GM18502 (cell line): ENCODE results near the gene GTPBP1.

Experiments used
- ATAC-seq: cut with Tn5 transposase; IDR thresholded peaks from one replicate; pipeline ENCODE4 v1.9.1; 2021; ENCODE audit warnings: mild to moderate bottlenecking; ENCODE audit not compliant: unreplicated experiment, poor library complexity

Gene GTPBP1

DNA sequence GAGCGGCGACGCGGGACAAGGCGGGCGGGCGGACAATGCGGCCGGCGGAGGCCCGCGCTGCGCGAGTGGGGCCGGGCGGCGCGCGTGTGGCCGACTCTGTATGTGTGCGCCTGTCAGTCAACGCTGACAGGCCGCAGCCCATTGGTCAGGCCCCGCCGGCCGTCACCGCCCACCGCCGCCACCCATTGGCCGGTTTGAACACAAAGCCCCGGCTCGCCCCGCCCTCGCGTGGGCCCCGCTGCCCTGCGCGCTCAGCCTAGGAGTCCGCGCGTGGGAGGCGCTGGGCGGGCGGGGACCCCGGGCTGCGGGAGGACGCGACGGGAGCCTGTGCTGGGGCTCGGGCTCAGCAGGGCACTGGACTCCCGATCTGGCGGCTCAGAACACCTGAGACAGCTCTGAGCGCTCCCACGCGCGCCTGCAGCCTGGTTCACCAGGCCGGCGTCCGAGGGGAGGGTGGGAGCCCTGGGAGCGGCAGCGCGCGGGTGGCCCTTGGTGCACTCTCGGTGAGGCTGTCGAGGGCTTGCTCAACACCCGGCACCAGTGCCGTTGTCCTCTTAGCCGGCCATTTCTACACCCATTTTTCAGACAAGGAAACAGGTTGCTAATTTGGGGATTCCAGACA, 50.3 kb downstream of the GTPBP1 start, which contains the start of gene SUN2:
Gene SUN2, minus strand, starts transcription at position 88 of the 622 bp plus-strand sequence. CDS start 3,370 bp downstream, outside the sequence.
- ATAC-seq: peak; percentile 65

DNA sequence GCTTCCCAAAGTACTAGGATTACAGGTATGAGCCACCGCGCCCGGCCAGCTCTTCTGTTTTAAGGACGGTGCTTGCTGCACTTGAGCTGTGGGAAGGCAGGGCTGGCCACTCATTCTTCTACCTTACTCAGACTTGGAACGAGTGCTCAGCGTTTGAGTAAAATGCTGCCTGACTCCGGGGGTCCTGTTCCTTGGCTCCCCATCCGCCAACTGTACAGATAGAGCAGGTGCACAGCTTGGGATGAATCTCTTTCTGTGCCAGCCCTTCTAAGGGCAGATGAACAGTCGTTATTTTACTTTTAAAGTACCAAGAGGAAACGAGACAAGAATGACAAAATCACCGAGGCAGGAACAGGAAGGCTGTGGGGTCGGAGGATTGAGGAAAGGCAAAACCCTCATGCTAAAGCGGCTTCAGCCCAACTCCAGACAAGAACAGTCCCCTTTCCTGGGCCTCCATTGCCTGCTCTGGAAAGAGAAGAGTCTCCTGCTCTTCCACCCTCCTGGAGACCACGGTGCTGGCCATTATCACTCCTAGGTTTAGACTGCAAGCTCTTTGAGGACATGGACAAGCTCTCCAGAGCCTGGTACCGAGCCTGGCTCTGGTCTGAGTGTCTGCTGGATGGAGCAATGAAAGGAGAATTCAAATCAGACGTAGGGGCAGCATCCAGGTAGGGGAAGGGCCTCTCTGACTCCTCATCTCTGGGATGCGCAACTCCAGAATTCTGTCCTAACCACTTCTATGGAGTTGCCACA, 51.1 kb downstream of the GTPBP1 start:
- ATAC-seq: no peak

DNA sequence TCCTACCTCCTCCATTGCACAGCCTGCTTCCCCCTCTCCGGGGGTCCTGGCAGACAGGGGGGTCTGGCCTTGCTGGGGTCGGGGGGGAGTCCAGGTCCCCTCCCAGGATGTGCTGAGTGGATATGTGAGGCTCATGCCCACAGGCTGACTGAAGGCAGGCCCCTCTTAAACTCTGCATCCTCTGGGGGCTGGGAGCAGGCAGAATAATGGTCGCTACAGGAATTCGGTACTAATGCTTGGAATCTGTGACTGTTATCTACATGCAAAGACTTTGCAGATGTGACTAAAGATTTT, 51.7 kb downstream of the GTPBP1 start:
- no peak for ATAC-seq

DNA sequence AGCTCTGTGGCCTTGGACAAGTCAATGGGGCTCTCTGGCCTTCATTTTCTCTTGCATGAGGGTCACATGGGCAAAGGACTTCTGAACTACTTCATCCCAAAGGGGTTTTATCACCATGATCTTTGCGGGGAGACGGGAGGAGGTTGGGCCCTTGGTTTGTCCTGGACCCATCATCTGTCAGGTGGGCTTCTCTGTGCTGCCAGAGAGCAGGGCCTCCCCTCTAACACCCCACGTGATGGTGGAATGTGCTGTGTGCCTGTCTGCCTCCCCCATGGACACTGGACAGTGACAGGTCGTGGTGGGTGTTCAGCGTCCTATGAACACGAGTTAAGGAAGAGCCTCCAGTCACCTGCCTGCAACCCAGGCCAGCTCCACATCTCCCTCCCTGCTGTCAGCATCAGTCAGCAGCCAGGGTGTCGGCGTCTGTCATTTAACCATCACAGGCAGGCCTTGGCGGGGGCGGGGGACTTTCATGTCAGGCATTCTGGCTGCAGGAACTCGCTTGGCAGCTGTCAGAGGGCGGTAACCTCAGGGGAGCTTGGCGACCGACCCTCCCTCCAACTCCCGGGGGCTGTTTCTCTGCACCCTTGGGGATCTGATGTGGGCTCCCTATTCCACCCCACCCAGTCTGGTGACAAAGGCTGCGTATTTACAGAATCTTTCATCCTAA, 52.7 kb downstream of the GTPBP1 start:
- ATAC-seq: no peak

DNA sequence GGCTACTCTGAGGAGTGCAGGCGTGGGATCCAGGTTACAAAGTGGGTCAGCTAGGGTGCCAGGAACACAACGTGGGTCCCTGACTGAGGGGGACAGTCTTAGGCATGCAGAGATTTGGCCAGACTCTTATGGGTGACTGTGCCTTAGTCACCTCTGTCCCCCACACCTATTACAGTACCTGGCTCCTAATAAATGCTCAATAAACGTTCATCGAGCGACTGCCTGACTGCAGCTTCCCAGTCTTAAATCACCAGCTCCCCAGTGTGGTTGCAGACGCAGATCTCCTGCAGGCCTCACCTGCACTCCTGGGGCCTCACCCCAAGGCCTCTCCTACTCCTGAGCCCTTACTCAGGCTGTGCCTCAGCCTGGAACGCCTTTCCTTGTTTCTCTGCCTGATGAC, 53.3 kb downstream of the GTPBP1 start:
- no peak for ATAC-seq

DNA sequence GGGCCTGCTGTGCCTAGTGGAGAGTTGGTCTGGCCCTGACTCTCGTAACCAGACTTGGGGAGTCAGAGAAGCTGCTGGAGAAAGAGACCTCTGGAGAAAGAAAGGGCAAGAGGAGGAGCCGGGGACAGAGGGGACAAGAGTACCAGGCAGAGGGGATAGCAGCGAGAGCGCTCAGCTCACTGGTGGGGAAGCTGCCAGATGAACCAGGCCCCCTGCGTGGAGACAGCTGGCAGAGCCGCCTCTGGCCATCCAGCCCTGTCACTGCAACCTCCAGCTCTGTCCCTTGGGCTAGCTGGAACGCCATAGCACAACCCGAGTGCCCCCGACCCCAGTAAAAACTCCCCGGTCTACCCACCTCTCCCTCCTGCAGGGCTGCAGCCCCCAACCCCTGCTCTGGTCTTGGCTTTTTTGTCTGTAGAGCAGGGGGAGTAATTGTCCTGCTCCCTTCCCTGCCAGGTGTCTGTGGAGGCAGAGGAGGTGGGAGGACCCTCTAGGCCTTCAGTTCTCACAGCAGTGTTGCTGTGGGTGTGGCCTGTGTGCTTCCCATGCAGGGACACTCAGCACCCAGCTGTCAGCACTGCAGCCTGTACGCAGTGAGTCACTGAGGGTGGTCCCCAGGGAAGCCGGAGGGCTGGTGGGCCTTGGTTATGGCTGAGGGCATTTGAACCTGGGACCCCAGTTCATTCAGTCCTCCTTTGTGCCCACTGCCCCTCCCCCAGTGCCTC, 54.9 kb downstream of the GTPBP1 start:
- ATAC-seq: no peak

DNA sequence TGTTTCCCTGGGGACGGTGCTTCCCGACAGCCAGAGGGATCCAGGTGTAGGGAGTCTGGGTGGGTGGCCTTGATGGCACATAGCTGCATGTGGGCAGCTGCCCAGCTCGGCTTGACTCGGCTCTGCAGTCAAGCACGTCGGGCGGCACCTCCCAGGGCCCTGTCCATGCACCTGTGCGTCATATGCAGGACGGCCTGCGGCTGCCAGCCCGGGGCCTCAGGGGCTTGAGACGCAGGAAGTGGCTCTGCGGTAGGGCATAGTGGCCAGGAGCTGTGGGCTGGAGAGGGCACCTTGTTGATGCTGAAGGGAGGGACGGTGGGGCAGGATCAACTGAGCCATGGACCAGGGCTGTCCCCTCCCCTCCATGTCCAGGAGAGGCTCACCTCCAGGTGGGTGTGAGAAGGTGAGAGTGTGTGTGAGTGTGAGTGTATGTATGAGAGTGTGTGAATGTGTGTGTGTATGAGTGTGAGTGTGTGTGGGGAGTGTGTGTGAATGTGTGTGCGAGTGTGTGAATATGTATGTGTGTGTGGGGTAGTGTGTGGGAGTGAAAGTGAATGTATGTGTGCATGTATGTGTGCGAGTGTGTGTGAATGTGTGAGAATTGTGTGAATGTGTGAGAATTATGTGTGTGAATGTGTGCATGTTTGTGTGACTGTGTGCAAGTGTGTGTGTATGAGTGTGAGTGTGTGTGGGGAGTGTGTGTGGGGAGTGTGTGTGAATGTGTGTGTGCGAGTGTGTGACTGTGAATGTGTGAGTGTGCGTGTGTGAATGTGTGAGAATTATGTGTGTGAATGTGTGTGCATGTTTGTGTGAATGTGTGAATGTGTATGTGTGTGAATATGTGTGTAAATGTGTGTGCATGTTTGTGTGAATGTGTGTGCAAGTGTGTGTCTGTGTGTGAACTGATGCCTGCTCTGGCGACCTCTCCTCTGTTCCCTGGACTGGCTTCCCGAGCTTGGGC, 55.7 kb downstream of the GTPBP1 start:
- ATAC-seq: no peak

DNA sequence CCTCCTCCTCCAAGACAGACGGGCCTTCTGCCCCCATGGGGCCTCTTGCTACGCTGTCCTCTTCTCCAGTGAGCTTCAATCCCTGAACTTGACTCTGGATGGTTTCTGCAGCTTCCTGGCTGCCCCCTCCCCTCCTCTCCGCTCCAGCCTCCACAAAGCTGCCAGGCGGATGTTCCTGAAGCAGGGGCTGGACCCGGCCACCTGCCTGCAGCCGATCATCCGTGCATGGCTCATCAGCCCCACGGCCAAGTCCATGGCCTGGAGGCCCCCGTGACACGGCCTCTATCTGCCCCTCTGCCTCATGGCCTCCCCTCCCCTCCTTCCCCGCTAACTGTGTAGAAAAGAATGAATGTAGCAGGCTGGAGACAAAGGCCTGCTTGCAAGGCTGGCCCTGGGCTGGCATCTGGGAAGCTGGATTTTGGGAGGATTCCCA, 56.8 kb downstream of the GTPBP1 start:
- ATAC-seq: no peak

DNA sequence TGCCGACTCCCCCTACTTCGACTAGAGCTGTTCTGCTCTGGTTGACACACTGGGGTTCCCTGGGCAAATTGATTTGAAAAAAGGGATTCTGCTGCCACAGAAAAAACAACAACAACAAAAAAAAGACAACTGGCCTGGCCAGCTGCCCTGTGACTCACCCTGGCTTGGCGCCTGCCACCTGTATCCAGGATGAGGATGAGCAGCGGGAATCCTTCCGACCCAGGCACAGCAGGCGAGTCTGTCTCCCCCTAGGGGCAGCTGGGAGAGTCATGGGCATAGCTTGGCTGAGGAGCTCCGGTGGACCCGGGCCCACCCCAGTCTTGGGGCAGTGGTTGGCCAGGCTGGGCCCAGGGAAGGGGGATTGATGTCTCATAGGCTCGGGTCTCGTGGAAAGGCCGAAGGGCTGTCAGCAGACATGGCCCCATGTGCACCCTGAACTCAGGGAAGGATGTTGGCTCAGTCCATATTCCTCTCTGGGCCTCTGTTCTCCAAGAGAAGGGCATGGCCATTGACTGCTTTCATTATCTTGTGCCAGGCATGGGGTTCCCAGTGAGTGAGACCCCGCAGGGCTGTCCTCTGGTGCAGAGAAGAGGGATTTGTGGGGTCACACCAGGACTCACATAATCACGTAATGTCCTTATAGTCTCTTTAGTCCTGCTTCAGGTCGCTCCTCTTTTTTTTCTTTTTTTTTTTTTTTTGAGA, 60.5 kb downstream of the GTPBP1 start:
- no peak for ATAC-seq

DNA sequence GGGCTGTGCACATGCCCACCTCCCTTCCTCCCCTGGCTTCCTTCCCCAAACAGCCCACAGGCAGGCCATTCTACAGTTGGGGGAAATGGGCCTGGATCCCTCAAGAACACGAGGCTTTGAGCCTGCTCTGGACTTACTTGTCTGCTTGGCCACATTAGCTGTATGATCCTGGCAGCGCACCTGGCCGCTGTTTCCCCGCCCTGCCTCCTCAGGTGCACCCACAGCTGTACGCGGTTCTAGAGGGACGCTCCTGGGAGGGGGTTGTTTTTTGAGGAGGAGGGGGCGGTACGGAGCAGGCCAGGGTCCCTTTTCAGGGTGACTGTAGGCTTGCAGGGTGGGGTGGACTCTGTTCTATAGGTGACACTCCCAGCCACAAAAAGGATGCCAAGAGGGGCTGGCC, 61.6 kb downstream of the GTPBP1 start:
- ATAC-seq: no peak

DNA sequence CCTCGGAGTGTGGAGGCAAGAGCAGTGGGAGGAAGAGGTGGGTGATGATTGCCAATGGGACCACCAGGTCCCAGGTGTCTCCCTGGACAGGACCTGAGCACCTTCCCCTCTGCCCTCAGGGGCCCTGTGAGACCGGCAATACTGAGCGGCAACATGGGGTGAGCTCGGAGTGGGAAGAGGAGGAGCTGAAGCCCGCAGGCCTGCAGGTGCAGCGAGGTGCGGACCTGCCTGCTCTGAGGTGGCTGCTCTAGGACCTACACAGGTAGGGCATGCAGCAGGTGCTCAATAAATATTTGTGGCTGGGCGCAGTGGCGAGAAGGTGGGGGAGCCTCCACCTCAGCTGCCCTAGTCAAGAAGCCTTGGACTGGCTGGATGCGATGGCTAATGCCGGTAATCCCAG, 62.3 kb downstream of the GTPBP1 start:
- no peak for ATAC-seq

DNA sequence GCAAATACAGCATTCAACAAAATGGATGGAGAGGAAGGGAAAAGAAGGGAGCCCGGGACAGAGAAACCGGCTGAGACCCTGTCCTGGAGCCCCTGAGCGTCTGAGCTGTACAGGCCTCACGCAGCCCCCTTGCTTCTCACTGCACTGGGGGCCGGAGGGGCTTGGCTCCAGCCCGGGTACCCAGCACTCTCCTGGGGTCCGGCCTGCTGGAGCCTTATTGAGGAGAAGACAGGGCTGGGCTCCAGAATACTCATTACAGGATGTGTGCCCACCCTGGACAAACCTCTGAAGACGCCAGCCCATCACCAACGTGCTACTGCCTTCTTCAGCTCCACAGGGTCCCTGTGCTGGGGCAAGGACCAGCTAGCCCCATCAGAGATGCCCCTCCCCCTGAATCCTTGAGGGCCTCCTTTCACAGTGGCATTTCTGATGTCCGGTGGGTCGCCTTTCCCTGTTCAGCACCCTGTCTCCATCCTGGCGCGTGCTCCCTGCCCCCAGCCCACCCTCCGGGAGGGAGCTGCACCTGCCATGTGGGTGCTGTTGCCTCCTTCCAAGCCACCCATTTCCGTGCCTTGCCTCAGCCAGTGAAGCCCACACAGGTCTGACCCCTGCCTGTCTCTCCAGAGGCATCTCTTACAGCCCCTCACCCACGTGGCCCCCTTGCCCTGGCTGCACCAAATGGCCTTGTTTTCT, 64.7 kb downstream of the GTPBP1 start:
- no peak for ATAC-seq

DNA sequence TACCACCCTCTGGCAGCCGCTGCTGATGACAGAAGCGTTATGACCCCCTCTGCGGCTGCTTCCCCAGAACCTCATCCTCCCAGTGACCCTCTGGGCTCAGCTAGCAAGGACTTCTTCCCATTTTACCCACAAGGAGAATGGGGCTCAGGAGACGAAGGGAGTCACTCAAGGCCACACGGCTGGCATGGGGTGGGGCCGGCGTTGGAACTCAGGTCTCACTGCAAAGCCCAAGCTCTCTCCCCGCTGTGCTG, 66.8 kb downstream of the GTPBP1 start:
- no peak for ATAC-seq

DNA sequence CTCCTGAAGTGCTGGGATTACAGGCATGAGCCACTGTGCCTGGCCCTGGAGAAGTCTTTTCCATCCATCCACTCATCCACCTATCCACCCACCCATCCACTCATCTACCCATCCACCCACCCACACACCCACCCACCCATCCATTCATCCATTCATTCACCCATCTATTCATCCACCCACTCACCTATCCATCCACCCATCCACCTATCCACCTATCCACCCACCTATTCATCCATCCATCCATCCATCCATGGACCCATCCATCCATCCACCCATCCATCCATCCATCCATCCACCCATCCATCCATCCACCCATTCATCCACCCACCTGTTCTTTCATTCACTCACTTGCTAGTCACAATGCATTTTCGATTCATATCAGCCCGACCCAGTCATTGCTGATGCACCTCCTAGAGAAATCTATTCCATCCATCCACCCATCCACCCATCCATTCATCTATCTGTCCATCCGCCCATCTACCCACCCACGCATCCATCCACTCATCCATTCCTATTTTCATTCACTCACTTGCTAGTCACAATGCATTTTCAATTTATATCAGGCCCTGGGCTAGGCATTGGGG, 67.7 kb downstream of the GTPBP1 start:
- no peak for ATAC-seq

DNA sequence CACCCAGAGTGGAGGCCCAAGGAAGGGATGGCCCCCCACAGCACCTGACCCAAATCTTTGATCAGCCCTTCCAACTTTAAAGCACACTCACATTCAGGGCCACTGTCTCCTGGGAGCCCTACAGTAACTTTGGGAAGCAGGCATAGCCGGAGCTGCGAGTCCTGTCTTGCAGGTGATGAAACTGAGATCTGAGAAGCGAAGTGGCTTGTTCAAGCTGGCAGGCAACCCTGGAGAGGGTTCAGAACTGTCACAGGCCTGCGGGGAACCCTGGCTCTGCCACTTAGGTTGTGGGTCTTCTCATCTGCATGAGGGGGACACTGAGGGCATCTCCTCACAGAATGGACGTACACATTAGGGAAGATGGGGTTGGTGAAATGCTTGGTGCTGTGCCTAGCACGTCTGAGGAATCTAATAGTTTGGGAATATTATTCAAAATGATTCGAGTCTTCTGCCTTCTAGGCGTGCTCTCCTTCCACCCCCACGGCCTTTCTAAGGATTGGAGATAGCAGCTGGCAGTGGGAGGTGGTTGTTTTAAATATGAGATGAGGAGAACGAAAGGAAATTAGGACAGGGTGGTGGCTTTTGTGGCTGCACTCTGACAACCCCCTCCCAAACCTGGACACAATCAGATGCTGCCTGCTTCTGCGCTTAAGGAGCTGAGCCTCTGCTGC, 68.9 kb downstream of the GTPBP1 start:
- no peak for ATAC-seq

DNA sequence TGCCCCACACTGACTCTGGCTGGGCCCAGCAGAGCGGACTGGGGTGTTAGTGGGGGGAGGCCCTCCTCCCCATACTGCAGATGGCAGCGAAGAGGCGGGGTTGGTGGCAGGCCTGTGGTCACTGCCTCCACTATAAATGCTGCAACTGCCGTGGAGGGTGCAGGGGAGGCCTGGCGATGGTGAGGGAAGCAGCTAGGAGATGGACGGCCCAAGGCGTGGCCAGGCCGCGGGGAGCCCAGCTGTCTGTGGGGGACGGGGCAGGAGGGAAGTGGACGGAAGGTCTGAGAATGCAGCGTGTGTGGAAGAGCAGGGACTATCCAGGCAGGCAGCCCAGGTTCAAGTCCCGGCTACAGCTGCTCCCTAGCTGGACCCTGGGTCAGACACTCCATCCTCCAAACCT, 69.9 kb downstream of the GTPBP1 start:
- ATAC-seq: no peak

DNA sequence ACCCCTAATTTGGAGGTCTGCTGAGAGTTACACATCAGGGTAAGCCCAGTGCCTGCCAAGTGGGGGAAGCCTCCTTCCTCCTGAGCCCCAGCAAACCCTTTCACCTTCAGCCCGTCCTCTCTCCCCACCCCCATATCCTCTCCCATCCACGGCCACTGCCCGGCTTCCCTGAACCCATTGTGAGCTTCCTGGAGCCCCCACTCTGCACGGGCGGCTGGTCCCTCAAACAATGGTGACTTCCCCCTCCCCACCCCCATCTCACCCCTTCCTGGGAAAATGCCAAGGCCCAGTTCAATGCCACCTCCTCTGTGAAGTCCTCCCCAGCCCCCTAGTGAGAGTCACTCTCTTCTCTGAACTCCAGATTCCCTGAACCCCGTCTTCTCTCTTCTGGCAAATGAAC, 70.3 kb downstream of the GTPBP1 start:
- no peak for ATAC-seq

DNA sequence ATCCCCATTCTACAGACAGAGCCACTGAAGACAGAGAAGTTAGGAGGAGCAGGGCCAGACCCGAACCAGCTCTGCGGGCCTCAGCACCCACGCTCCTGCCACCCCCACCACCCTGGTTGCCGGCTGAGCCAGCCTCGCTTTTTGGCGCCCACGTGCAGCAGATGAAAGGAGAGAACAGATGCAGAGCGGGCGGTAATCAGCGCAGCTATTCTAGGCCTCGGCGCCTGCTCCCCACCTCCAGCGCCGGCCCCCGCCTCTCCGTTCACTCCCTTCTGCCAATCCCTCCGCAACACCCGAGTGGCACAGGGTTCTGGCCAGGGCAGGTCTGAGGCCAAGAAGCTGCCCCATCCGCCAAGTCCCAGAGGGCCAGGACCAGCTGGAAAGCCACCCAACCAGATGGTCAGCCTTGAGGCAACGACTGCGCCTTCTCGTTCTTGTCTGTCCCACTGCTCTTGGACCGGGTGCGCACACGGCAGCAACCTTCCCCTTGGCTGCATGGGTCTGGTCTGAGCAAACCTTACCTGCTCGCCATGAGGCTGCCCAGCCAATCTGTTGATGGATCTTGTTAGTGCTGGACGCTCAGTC, 71.4 kb downstream of the GTPBP1 start:
- no peak for ATAC-seq
